HG03039 (cell line): Measurements from ENCODE around the gene GKN1.

Source experiments
- ATAC-seq: cut with Tn5 transposase; IDR thresholded peaks from one replicate; pipeline ENCODE4 v1.9.1; 2021; ENCODE audit warnings: mild to moderate bottlenecking, moderate library complexity; ENCODE audit not compliant: unreplicated experiment

GKN1 gene

GRCh38 chr2:68959001-68959400 lies 15.4 kb upstream of the GKN1 start:
- ATAC-seq: no peak

- ATAC-seq: no peak
Observed at GRCh38 chr2:68961380-68961779, 13.1 kb upstream of the GKN1 start.

GRCh38 chr2:68964282-68964681 lies 10.2 kb upstream of the GKN1 start:
- no peak for ATAC-seq

- ATAC-seq: no peak
Observed at GRCh38 chr2:68968221-68968620, 6.2 kb upstream of the GKN1 start.

GRCh38 chr2:68969736-68970490 lies 4.5 kb upstream of the GKN1 start:
- ATAC-seq: no peak

- no peak for ATAC-seq
Observed at GRCh38 chr2:68970566-68971265, 3.7 kb upstream of the GKN1 start.

- ATAC-seq: no peak
Observed at GRCh38 chr2:68971591-68972231, 2.7 kb upstream of the GKN1 start.

- no peak for ATAC-seq
Observed at GRCh38 chr2:68974946-68975665, 670 bp downstream of the GKN1 start.

GRCh38 chr2:68975844-68976243 lies 1.4 kb downstream of the GKN1 start:
- ATAC-seq: no peak

- no peak for ATAC-seq
Observed at GRCh38 chr2:68977453-68977852, 3.0 kb downstream of the GKN1 start.

- no peak for ATAC-seq
Observed at GRCh38 chr2:68978098-68978497, 3.7 kb downstream of the GKN1 start.

- ATAC-seq: no peak
Observed at GRCh38 chr2:68980956-68981355, 6.5 kb downstream of the GKN1 start.

- ATAC-seq: no peak
Observed at GRCh38 chr2:68987021-68987503, 12.6 kb downstream of the GKN1 start.

- no peak for ATAC-seq
Observed at GRCh38 chr2:68989035-68989434, 14.6 kb downstream of the GKN1 start.

- ATAC-seq: no peak
Observed at GRCh38 chr2:68992341-68992740, 17.9 kb downstream of the GKN1 start.

GRCh38 chr2:68992933-68993332 lies 18.5 kb downstream of the GKN1 start:
- ATAC-seq: no peak

- ATAC-seq: no peak
Observed at GRCh38 chr2:68993660-68994059, 19.2 kb downstream of the GKN1 start.

- no peak for ATAC-seq
Observed at GRCh38 chr2:68994864-68995263, 20.4 kb downstream of the GKN1 start.

- ATAC-seq: no peak
Observed at GRCh38 chr2:68995916-68996315, 21.5 kb downstream of the GKN1 start.

GRCh38 chr2:68997401-68997800 lies 23.0 kb downstream of the GKN1 start:
- ATAC-seq: no peak

- ATAC-seq: no peak
Observed at GRCh38 chr2:69001879-69002278, 27.4 kb downstream of the GKN1 start.
